ENCODE measurements around the gene PALLD. TPM values are rescaled to one million over a fixed set of nuclear protein-coding genes. Genes with fewer than 3 reads are reported as not detected.

The PALLD gene
- total RNA-seq, 6 experiments from 2014 or later = 7.7 to 81.6 (median 24.8) TPM

GRCh38 chr4:168641811-168642140 lies 144.9 kb downstream of the PALLD start:
- H3K9me3 ChIP-seq = no peaks in the 10 kb centered on the region
- H3K27me3 ChIP-seq = no peaks in the 10 kb centered on the region
- DNase-seq = no peak
- 93% methylated on average over 3 of the region's 3 CpGs for WGBS (ENCODE audit: insufficient coverage, low coverage, low lambda C conversion rate, missing lambda C conversion rate)
- no peak for ATAC-seq
- H3K36me3 ChIP-seq = no peaks in the 10 kb centered on the region
- H3K4me3 ChIP-seq = no peak overlapping the region
- intact Hi-C loops (cut with DNase I) = no loop called here
- H3K4me1 ChIP-seq = no peaks in the 10 kb centered on the region
- TF ChIP-seq CTCF (IDR thresholded peaks at IDR 0.05) (no peak), POLR2A (IDR thresholded peaks at IDR 0.05) (no peak)
- no peak overlapping the region for H3K27ac ChIP-seq

- H3K27ac ChIP-seq = no peak overlapping the region
These were observed 145.7 kb downstream of the PALLD start for GRCh38 chr4:168642591-168642990.

GRCh38 chr4:168643111-168643795 lies 146.4 kb downstream of the PALLD start:
- no peak overlapping the region for H3K27ac ChIP-seq
- TF ChIP-seq CTCF (IDR thresholded peaks at IDR 0.05) = no peak
- TF ChIP-seq POLR2A (IDR thresholded peaks at IDR 0.05) = no peak
- H3K36me3 ChIP-seq = no peaks in the 10 kb centered on the region
- ATAC-seq (peak in 1 of 4 donors; percentile 19), DNase-seq (no peak)
- 57% methylated on average over 5 of the region's 5 CpGs for WGBS (ENCODE audit: insufficient coverage, low coverage, low lambda C conversion rate, missing lambda C conversion rate)
- H3K4me1 ChIP-seq = no peaks in the 10 kb centered on the region
- intact Hi-C loops (cut with DNase I) = no loop called here
- H3K4me3 ChIP-seq = no peak overlapping the region
- no peaks in the 10 kb centered on the region for H3K27me3 ChIP-seq
- no peaks in the 10 kb centered on the region for H3K9me3 ChIP-seq

More at GRCh38 chr4:168642591-168642990, 145.7 kb downstream of the PALLD start:
- no peak for DNase-seq
- 79% methylated on average over 5 of the region's 5 CpGs for WGBS (ENCODE audit: insufficient coverage, low coverage, low lambda C conversion rate, missing lambda C conversion rate)
- H3K27me3 ChIP-seq = no peaks in the 10 kb centered on the region
- no peak overlapping the region for H3K4me3 ChIP-seq
- intact Hi-C loops (cut with DNase I) = no loop called here
- ATAC-seq = no peak
- H3K9me3 ChIP-seq = no peaks in the 10 kb centered on the region
- H3K36me3 ChIP-seq = no peaks in the 10 kb centered on the region
- no peaks in the 10 kb centered on the region for H3K4me1 ChIP-seq
- TF ChIP-seq POLR2A (IDR thresholded peaks at IDR 0.05) (no peak), CTCF (IDR thresholded peaks at IDR 0.05) (no peak)

- WGBS (ENCODE audit: insufficient coverage, low coverage, low lambda C conversion rate, missing lambda C conversion rate) = 90% methylated on average over 3 of the region's 3 CpGs
- no peak for TF ChIP-seq CTCF (IDR thresholded peaks at IDR 0.05)
- TF ChIP-seq POLR2A (IDR thresholded peaks at IDR 0.05) = no peak
- Histone ChIP-seq H3K36me3 (no peaks in the 10 kb centered on the region), H3K9me3 (no peaks in the 10 kb centered on the region), H3K27me3 (no peaks in the 10 kb centered on the region), H3K4me1 (no peaks in the 10 kb centered on the region), H3K27ac (no peak overlapping the region), H3K4me3 (no peak overlapping the region)
- no peak for ATAC-seq
- intact Hi-C loops (cut with DNase I) = no loop called here
- no peak for DNase-seq
These were observed 146.9 kb downstream of the PALLD start for GRCh38 chr4:168643796-168644159.

Measured in right lobe of liver (tissue), 6 donors.